Loucy (cell line): Measurements from ENCODE around the gene PIM3.

Experiments used
- H2AFZ ChIP-seq: fragments of 200-600 bp; sonication (generic); 2 replicates; pipeline ENCODE4 v1.6.0; 2016; ENCODE audit warnings: antibody characterized with exemption, mild to moderate bottlenecking, low read length, moderate library complexity
- H3F3A ChIP-seq: fragments of 200-600 bp; 2 replicates; pipeline ENCODE4 v1.6.0; 2016; ENCODE audit warnings: antibody characterized with exemption, low read depth, mild to moderate bottlenecking
- H3K27me3 ChIP-seq: fragments of 200-600 bp; sonication (generic); 2 replicates; pipeline ENCODE4 v1.6.1; 2014; ENCODE audit warnings: low read length, mild to moderate bottlenecking; ENCODE audit not compliant: insufficient read depth, poor library complexity, severe bottlenecking
- H3K36me3 ChIP-seq: fragments of 200-600 bp; sonication (generic); 2 replicates; pipeline ENCODE4 v1.6.1; 2016; ENCODE audit warnings: low read length; ENCODE audit not compliant: insufficient read depth
- H3K4me1 ChIP-seq: fragments of 200-600 bp; sonication (generic); 2 replicates; pipeline ENCODE4 v1.5.1; 2014; ENCODE audit warnings: low read length, mild to moderate bottlenecking; ENCODE audit not compliant: insufficient read depth, poor library complexity, severe bottlenecking
- H3K4me2 ChIP-seq: fragments of 200-600 bp; sonication (generic); 2 replicates; pipeline ENCODE4 v1.6.0; 2014; ENCODE audit warnings: antibody characterized with exemption, low read length, low read depth, mild to moderate bottlenecking; ENCODE audit not compliant: poor library complexity, severe bottlenecking
- H3K4me3 ChIP-seq: fragments of 200-600 bp; sonication (generic); 2 replicates; pipeline ENCODE4 v1.5.1; 2014; ENCODE audit warnings: low read length, mild to moderate bottlenecking, mixed read lengths; ENCODE audit not compliant: poor library complexity, severe bottlenecking
- H3K79me2 ChIP-seq: fragments of 200-600 bp; sonication (generic); 2 replicates; pipeline ENCODE4 v1.6.1; 2014; ENCODE audit warnings: low read length; ENCODE audit not compliant: insufficient read depth
- H3K9ac ChIP-seq: fragments of 200-600 bp; sonication (generic); 2 replicates; pipeline ENCODE4 v1.6.0; 2014; ENCODE audit warnings: mild to moderate bottlenecking, low read depth, low read length, moderate library complexity; ENCODE audit not compliant: poor library complexity, severe bottlenecking
- H3K9me2 ChIP-seq: fragments of 200-600 bp; sonication (generic); replicated peaks from 2 replicates; pipeline ENCODE4 v1.6.1; 2016; ENCODE audit warnings: low read depth, low read length, mixed read lengths
- H3K9me3 ChIP-seq: fragments of 200-600 bp; sonication (generic); 2 replicates; pipeline ENCODE4 v1.6.1; 2014; ENCODE audit warnings: mild to moderate bottlenecking, antibody characterized with exemption, low read length, low read depth; ENCODE audit not compliant: insufficient read depth
- H4K20me1 ChIP-seq: fragments of 200-600 bp; sonication (generic); 2 replicates; pipeline ENCODE4 v1.6.0; 2014; ENCODE audit warnings: antibody characterized with exemption, low read length, mild to moderate bottlenecking; ENCODE audit not compliant: insufficient read depth, poor library complexity, severe bottlenecking
- EZH2phosphoT487 ChIP-seq: fragments of 200-600 bp; IDR thresholded peaks from 2 replicates; pipeline ENCODE4 v1.6.1; 2018; ENCODE audit warnings: antibody characterized with exemption, mild to moderate bottlenecking, moderate library complexity, borderline replicate concordance
- TF ChIP-seq, protein P1 (sequence below): fragments of 200-600 bp; sonication (generic); conservative IDR thresholded peaks from 2 replicates; pipeline ENCODE4 v1.5.1; 2014; ENCODE audit warnings: mild to moderate bottlenecking, antibody characterized with exemption, low read length

Gene PIM3

DNA sequence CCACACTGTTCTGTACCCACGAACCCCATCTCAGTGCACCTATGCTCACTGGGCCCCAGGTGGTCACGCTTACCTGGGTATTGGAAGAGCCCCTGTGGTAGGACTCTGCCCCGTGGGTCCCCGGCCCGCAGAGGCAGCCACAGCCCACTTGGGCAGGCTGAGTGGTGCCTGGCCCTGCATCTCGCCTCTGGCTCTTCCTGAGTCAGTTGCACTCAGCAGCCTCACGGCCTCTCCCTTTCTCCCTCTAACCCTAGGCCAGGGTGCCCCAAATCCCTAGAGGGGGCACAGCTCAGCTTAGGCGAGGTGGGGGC, 32.4 kb upstream of the PIM3 start:
- H3K9me2 ChIP-seq = no peaks in the 10 kb centered on the region
- no peaks in the 10 kb centered on the region for H3K9me3 ChIP-seq
- no peaks in the 10 kb centered on the region for H3K79me2 ChIP-seq
- no peak overlapping the region for H3K4me2 ChIP-seq
- no peak overlapping the region for H3K9ac ChIP-seq
- H3K4me1 ChIP-seq = peaks cover 26% of the 10 kb centered on the region
- no peak overlapping the region for H3K4me3 ChIP-seq
- H2AFZ ChIP-seq = no peak overlapping the region
- no peaks in the 10 kb centered on the region for H4K20me1 ChIP-seq
- H3K27me3 ChIP-seq = no peaks in the 10 kb centered on the region
- H3K36me3 ChIP-seq = no peaks in the 10 kb centered on the region
- TF ChIP-seq, protein P1, sequence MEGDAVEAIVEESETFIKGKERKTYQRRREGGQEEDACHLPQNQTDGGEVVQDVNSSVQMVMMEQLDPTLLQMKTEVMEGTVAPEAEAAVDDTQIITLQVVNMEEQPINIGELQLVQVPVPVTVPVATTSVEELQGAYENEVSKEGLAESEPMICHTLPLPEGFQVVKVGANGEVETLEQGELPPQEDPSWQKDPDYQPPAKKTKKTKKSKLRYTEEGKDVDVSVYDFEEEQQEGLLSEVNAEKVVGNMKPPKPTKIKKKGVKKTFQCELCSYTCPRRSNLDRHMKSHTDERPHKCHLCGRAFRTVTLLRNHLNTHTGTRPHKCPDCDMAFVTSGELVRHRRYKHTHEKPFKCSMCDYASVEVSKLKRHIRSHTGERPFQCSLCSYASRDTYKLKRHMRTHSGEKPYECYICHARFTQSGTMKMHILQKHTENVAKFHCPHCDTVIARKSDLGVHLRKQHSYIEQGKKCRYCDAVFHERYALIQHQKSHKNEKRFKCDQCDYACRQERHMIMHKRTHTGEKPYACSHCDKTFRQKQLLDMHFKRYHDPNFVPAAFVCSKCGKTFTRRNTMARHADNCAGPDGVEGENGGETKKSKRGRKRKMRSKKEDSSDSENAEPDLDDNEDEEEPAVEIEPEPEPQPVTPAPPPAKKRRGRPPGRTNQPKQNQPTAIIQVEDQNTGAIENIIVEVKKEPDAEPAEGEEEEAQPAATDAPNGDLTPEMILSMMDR = no peak
- TF ChIP-seq EZH2phosphoT487 = no peak
- peaks cover 2% of the 10 kb centered on the region; the same call in 1 of the 2 replicates for H3F3A ChIP-seq

DNA sequence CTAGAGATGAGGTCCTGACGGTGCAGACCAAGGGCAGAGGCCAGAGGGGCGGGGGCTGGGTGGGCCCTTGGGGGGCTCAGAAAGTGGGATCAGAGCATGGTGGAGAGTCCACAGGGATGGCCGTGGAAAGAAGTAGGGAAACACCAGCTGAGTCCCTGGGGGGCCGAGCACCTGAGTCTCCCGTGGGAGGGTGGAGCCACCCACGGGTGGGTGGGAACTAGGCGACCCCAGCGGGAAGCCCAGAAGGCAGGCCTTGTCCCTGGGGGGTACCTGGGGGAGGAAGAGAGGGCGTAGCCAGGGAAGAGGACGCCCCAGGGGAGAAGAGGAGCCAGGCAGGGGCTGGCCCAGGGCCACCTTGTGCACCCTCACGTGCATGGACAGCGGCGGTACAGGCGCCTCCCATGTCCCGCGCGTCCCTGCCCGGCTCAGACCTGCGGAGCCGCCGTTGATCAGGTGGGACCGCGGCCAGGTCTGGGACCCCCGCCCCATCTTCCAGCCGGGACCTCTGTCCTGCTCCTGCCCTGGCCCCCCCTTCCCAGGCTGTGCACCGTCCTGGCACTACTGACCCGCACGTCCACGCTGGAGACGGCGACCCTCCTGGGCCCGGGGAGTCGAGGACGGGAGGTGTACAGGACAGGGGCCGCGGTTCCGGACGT, 31.9 kb upstream of the PIM3 start:
- H3F3A ChIP-seq = peaks cover 8% of the 10 kb centered on the region; the same call in 1 of the 2 replicates
- no peak overlapping the region for H3K9ac ChIP-seq
- H2AFZ ChIP-seq = no peak overlapping the region
- H3K4me2 ChIP-seq = no peak overlapping the region
- H4K20me1 ChIP-seq = no peaks in the 10 kb centered on the region
- H3K36me3 ChIP-seq = no peaks in the 10 kb centered on the region
- H3K4me1 ChIP-seq = peaks cover 32% of the 10 kb centered on the region
- no peaks in the 10 kb centered on the region for H3K9me3 ChIP-seq
- H3K27me3 ChIP-seq = no peaks in the 10 kb centered on the region
- no peaks in the 10 kb centered on the region for H3K79me2 ChIP-seq
- no peaks in the 10 kb centered on the region for H3K9me2 ChIP-seq
- TF ChIP-seq, protein P1 = no peak
- no peak for TF ChIP-seq EZH2phosphoT487
- H3K4me3 ChIP-seq = no peak overlapping the region

DNA sequence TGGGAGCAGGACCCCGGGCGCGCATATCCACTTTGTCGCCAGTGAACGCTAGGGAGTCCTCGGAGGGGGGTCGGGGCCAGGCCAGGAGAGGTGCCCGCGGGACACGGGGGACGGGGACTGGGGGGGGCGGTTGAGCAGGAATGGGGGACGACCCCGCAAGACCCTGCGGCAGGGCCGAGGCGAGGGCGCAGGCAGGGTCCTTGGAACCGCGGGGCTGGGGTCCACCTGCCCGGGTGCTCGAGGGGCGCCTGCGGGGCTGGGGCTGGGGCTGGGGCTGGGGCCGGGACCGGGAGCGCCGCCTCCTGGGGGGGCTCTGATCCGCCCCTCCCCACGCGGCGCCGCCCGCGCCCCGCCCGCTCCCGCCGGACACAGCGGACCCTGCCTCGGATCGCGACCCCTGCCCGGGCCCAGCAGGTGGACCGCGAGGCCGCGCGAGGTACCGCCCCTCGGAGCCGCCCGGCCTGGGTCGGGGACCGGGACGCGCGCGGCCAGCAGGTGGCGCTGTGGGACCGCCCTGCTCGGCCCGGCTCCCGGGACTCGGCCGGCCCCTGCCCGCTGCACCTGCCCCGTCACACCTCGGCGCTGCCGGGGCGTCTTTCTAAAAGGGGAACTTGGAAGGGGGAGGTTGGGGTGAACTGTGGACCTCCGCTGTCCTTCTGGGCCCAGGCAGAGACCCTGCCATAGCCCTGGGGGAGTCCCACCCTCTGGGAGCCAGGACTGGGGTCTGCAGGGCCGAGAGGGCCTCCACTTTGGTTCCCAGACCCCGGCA, 31.2 kb upstream of the PIM3 start:
- H3K9me2 ChIP-seq = no peaks in the 10 kb centered on the region
- H3K9ac ChIP-seq = no peak overlapping the region
- H3K4me2 ChIP-seq = peak overlapping the region; percentile 41
- TF ChIP-seq, protein P1 = peak; percentile 64
- no peak for TF ChIP-seq EZH2phosphoT487
- H3K27me3 ChIP-seq = no peaks in the 10 kb centered on the region
- H3K4me3 ChIP-seq = peak overlapping the region; percentile 16
- H3K36me3 ChIP-seq = no peaks in the 10 kb centered on the region
- H3K9me3 ChIP-seq = no peaks in the 10 kb centered on the region
- no peaks in the 10 kb centered on the region for H3K79me2 ChIP-seq
- H2AFZ ChIP-seq = peak overlapping the region; percentile 68; the same call in 1 of the 2 replicates
- peaks cover 10% of the 10 kb centered on the region; the same call in 1 of the 2 replicates for H3F3A ChIP-seq
- no peaks in the 10 kb centered on the region for H4K20me1 ChIP-seq
- H3K4me1 ChIP-seq = peaks cover 39% of the 10 kb centered on the region
